Left colon (tissue), 2 donors: ENCODE measurements around the gene MMP28. TPM values are rescaled to one million over a fixed set of nuclear protein-coding genes. Genes with fewer than 3 reads are reported as not detected.
"Not testable (repeated sequence)": the region's sequence is repeated elsewhere in the genome, so short reads cannot be mapped to it uniquely, and the experiment has no call there.

Experiments
- ATAC-seq: fragments of 200-7000 bp; cut with Tn5 transposase; one replicate; pipeline ENCODE4 v1.9.1; 2020; ENCODE audit warnings: mild to moderate bottlenecking, moderate library complexity
- DNase-seq, 2 donors: peaks; one replicate each; pipeline ENCODE4 v3.0.0-alpha.2; 2020
- intact Hi-C, 2 donors: fragments of 100-400 bp; cut with DNase I in 1 of 2; cut with micrococcal nuclease in 1 of 2; formaldehyde crosslinking; loops; one replicate each; pipeline versions ENCODE4 v1.11.2 to v1.14.0; 2022; cut with DNase I, micrococcal nuclease
- total RNA-seq, 2 donors: library from RNA; stranded (reverse); fragmentation: NEBNext Ultra II Directional; extraction: Animal tissue kit (Norgen Biotek cat#: 25700); gene quantifications; one replicate each; pipeline ENCODE4 v1.2.1, GENCODE V29; 2021
- donor health status: DM: no; HTN: no; CAD: no.
- donor health status: DM: yes; HTN: yes; CAD: no.

Gene MMP28
- total RNA-seq, 2 donors from 2014 or later, result 62.7 to 83.0 TPM

DNA sequence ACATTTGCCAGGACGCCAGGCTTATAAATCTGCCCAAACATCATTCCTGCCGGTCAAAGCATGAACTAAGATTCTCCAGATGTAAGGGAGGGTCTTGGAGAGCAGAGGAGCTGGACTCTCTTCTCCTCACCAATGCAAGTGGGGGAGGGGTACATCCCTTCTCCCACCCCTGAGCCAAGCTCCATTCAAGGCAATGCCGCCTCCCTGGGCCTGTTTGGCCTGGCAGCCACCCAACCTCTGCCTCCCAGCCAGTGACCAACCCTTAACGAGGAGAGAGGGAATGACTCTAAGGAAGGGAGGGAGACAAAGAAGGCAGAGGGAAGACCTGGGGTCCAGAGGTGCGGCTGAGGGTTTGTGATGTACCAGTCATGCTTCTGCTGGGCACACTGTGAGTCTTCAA is 20.9 kb downstream of the MMP28 start:
- DNase-seq, result peak; percentile 76 to 79
- peak; percentile 79 for ATAC-seq
- intact Hi-C loops, result no loop called here

DNA sequence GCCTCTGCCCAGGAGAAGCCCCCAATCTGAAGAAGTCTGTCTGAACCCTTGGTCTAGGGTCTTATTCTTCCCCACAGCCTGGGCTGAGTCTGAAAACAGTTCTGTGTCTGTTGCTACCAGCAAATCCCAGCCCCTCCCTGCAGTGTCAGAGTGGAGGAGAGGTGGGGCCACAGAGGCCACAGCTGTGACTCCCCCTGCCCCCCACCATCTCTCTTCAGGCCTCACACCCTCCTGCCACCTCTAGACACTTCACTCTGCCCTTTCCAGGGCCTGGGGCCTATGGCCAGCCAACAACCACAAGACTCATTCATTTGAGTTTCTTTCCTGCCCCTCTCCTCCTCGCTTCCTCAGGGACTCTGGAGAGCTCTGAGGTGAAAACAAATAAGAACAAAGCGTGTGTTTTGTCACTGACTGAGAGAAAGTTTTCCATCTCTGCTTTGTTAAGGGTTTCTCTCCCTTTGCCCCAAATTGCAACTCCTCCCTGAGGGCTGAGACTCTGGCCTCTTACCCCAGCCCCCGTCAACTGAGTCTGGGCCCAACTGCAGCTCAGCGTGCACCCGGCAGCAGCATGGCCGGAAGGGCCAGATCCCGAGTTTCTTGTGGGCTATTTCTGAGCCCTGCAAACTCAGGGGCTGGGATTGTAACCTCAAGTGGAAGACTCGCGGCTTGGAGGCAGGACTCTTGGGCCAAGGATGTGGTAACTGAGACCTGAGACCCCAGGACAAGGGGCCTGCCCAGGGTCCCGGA is 21.6 kb downstream of the MMP28 start:
- ATAC-seq (peak; percentile 22), DNase-seq (no peak)
- intact Hi-C loops, result no loop called here

DNA sequence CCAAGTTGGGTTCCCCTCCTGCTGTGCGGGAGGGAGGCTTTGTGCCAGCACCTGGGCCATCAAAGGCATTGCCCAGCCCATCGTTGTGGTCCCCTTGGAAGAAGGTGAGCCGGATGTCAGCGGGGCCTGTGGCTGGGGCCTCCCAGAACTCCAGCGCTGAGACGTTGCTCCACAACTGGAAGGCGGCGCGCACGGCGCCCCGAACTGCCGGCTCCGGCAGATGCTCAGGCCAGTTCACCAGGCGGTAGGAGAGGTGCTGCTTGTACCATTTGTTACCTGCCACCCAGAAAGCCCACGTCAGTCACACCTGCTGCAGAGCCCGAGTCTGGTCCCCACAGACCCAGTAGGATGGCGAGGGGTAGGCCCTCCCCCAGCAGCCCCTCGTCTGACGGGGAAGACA is 22.3 kb downstream of the MMP28 start:
- intact Hi-C loops, result no loop called here
- no peak for DNase-seq
- no peak for ATAC-seq

DNA sequence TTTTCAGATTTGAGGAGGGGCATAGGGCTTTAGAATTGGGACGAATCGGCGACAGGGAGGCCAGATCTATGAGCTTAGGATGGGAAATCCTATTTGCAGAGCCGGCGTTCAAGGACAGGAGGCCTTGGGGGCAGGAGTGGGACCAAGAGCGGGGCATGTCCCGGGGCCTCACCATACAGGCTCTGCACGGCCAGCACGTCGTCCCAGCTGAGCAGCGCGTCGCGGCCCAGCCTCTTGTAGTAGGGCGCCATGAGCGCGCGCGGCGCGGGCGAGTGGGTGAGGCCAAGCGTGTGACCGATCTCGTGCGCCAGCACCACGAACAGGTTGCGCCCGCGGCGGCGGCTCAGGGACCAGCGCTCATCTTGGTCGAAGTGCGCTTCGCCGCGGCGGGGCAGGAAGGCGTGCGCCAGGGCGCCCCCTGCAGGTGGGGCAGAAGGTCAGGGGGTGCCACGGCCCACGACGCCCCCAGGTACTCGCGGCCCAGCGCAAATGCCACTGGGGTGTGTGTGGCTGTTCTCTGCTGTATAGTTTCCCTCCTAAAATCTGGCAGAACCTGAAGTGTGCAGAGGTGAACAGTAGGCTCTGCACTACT is 25.4 kb downstream of the MMP28 start:
- ATAC-seq (no peak), DNase-seq (no peak)
- intact Hi-C loops, result no loop called here

DNA sequence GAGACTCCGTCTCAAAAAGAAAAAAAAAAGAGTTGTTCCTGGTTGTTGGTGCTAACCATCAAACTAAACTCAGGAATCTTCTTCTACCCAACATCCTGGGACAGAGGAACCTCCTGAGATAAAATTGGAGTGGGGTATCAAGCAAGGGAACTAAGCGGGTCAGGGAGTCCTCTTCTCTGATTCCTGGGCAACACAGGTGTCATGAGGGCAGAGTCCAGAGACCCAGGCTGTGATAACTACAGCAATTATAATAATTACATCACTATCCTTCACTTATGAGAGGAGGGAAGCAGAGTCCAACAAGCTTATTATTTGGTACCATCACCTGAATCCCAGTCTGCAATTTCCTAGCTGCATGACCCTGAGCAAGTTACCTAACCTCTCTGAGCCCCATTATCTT is 26.6 kb downstream of the MMP28 start:
- intact Hi-C loops, result no loop called here
- DNase-seq, result no peak
- no peak for ATAC-seq

DNA sequence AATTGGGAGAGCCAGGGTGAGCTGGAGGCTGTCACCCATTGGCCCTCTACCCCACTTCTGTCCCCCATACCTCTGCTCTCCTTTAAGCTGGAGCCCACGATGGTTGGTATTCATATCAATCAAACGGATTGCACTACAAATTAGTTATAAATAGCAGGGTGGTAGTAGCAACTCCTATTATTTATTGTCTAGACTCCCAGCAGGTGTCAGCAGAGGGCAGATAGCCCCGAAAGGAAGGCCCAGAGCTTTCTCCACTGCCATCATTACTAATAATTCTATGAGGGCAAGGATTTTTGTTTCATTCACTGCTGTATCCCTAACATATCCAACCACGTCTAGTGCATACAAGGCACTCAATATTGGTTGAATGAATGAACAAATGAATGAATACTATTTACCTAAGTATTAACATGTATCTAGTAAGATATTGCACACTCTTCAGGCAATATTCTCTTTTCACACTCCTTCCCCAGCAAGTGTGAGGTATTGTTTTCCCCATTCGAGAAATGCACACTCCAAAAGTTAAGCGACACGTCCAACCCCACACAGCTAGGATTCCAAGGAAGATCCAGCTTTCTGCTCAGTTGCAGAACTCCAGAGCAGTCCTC is 28.4 kb downstream of the MMP28 start:
- no peak for DNase-seq
- no peak for ATAC-seq
- intact Hi-C loops, result no loop called here

DNA sequence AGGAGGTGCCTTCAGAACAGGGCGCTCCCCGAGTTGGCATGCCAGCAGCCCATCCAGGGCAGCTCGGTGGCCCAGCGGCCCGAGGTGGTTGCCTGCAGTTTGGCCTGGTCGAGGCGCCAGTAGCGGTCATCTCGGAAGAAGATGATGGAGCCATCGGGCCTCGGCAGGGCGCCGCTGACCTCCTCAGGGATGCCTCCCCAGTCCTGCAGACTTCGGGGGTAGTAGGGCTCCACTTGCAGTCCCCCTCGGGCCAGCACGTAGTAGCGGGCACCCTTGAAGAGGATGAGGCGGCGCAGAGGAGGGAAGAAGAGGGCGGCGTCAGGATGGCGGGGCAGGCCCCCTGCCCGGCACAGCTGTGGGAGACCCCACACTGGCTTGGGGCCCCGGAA is 29.0 kb downstream of the MMP28 start:
- ATAC-seq (no peak), DNase-seq (no peak)
- intact Hi-C loops, result no loop called here

DNA sequence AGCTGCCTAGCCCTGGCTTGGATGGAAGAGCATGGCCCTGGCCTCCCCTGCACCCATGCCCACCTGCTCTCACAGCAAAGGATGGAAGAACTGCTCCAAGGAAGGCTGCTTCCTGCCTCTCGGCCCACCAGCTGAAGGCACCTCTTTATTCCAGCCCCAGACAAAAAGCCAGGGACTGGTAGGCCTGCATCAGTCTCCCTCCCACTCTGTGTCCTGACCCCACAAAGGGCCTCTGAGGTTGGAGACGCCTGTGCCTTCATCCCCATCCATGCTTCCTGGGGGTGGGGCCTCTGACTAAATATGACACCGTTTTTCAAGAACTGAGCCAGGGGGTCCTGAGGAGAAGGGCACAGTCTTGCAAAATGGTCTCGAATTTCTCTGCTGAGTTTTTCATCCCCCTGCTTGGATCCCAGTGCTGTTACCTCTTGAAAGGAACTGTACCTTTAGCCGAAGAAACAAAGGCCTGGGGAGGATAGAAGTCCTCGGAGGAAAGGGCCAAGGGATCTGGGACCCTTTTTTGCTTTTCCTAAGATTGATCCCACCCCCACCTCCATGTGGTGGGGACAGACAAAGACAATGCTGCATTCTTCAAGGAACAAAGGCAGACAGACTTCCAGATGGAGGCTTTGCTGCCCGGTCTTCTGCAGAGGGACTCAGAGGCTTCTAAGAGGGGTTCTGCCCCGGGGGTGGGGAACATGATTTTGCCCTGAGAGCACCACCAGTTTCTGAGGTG is 29.5 kb downstream of the MMP28 start:
- DNase-seq (no peak), ATAC-seq (no peak)
- intact Hi-C loops, result loop anchor here in 1 of 2 donors (2.0 kb wide), 1 partner anchor 39 kb away; no protein-coding TSS in a partner anchor

DNA sequence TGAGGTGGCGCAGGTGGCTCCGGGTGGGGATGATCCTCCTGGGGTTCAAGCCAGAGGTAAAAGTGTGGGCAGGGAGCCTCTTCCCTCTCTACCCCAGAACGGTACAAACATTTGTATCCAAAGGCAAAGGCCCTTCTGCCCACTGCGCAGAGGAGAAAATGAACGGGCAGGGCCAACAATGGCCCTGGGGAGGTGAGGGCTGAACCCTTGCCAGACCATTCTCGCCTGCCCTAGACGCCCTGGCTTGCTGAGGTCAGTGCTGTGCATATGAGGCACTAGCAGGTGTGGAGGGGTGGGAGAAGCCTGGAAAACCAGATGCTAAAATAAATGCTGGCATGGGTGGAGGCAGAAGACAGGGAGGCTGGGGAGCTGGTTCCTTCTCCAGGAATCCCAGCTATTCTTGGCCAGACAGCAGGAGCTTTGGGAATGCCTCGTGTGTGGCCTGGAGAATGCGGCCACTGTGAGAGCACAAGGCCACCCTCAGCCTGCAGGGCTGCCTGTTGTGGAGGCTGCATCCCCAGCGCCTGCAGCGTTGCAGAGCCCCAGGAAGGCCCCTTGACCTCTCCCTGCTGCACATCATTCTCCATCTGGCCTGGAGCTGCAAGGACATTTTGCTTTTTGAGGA is 30.2 kb downstream of the MMP28 start:
- DNase-seq (no peak), ATAC-seq (no peak)
- intact Hi-C loops, result loop anchor here in 1 of 2 donors (2.0 kb wide), 1 partner anchor 40 kb away; no protein-coding TSS in a partner anchor

DNA sequence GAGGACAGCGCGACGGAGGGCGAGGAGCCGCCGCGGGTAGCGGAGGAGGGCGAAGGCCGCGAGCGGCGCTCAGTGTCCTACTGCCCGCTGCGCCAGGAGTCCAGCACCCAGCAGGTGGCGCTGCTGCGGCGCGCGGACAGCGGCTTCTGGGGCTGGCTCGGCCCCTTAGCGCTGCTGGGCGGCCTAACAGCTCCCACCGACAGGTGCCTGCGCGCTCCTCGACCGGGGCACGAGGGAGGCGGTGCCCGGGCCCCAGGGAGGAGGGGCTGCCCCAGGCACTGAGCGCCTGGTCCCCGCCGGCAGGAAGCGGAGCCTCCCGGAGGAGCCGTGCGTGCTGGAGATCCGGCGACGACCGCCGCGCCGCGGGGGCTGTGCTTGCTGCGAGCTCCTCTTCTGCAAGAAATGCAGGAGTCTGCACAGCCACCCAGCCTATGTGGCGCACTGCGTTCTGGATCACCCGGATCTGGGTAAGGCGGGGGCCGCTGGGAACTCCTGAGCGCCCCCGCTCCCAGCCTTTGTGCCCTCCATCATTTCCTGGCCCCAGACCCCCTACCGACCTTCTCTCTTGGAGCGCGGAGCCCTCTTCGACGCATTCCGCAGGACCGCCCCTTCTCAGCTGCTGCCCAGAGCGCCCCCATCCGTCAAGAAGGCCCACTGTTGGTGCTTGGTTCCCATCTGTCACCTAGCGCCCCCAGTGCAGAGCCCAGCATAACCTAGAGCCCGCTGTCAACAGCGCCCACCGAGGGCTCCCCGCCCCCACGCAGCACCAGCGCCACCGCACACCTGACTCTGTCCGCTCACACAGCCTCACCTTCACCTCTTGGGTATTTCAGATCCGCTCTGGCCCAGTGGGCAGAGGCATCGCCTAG is 31.1 kb downstream of the MMP28 start:
- intact Hi-C loops, result loop anchor here (2.0 to 5.0 kb wide), 2 partner anchors 40 to 43 kb away; partner anchors contain the start of gene TAF15 (in 1 of the 2)
- peak; percentile 88 for ATAC-seq
- DNase-seq, result peak; percentile 85 to 93

DNA sequence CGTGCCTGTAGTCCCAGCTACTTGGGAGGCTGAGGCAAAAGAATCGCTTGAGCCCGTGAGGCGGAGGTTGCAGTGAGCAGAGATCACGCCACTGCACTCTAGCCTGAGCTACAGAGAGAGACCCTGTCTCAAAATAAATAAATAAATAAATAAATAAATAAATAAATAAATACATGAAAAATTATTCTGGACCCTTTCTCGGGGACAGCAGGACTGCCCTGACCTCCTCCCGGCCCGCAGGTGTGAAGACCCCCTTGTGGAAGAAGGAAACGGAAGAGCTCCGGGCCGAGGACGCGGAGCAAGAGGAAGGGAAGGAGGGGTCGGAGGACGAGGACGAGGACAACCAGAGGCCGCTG is 31.7 kb downstream of the MMP28 start:
- DNase-seq, result no peak
- intact Hi-C loops, result loop anchor here (2.0 to 5.0 kb wide), 2 partner anchors 41 to 44 kb away; partner anchors contain the start of gene TAF15 (in 1 of the 2)
- ATAC-seq, result no peak

DNA sequence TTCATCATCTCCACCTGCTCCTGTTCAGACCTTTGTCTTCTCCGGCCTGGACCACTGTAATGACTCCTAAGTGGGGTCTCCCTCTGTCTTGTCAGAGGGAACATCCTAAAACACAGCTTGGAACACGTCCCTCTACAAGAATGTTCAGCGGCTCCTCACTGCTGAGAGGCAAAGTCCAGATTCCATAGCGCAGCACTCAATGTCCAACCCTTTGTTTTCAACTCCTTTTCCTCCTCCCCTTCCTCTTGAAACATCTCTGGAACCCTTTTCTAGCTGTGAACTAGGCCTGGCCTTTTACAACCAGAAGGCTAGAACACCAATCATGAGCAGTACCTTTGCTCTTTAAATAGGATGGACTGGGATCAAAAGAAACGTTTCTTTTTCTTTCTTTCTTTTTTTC is 33.8 kb downstream of the MMP28 start:
- ATAC-seq (no peak), DNase-seq (no peak)
- intact Hi-C loops, result loop anchor here in 1 of 2 donors (5.0 kb wide), 1 partner anchor 46 kb away; the partner anchor contains the start of gene TAF15

DNA sequence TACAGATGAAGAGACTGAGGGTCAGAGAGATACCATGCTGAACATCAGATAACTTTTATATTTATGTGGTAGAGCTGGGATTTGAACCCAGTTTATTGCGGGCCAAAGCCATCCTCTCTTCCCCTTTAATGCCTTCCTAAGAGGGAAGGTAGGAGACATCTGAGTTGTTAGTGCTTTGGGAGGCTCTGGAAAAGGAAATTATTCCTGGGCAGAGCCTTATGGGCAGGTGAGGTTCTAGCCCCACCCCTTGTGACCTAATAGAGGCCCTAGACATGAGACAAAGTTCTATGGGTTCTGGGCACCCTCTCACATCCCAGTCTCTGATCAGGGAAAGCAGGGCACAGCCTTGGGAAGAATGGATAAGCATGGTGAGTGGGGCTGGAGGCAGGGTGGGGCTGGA is 34.9 kb downstream of the MMP28 start, which contains the start of gene C17orf50:
Gene C17orf50, plus strand, starts transcription at position 301 of the 400 bp plus-strand sequence. Its CDS starts 55 bp downstream, at position 356.
- ATAC-seq (no peak), DNase-seq (no peak)
- intact Hi-C loops, result loop anchor here in 1 of 2 donors (5.0 kb wide), 1 partner anchor 47 kb away; the partner anchor contains the start of gene TAF15

DNA sequence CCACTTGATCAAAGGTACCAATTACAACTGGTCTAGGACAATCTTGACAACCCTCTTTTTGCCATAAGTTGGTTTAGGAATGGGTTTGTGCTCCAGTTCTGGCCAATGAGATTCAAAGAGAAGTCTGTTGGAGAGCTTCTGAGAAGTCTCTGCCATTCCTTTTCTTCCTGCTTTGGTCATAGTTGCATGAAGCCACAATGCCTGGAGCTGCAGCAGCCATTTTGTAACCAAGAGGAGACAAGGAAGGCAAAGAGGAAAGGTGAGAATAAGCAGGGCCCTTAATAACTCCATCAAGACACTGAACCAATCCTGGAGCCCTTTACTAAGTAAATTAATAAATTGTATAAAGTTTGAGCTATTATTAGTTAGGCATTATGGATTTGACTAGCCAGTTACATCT is 38.2 kb downstream of the MMP28 start:
- intact Hi-C loops, result no loop called here
- no peak for DNase-seq
- no peak for ATAC-seq

DNA sequence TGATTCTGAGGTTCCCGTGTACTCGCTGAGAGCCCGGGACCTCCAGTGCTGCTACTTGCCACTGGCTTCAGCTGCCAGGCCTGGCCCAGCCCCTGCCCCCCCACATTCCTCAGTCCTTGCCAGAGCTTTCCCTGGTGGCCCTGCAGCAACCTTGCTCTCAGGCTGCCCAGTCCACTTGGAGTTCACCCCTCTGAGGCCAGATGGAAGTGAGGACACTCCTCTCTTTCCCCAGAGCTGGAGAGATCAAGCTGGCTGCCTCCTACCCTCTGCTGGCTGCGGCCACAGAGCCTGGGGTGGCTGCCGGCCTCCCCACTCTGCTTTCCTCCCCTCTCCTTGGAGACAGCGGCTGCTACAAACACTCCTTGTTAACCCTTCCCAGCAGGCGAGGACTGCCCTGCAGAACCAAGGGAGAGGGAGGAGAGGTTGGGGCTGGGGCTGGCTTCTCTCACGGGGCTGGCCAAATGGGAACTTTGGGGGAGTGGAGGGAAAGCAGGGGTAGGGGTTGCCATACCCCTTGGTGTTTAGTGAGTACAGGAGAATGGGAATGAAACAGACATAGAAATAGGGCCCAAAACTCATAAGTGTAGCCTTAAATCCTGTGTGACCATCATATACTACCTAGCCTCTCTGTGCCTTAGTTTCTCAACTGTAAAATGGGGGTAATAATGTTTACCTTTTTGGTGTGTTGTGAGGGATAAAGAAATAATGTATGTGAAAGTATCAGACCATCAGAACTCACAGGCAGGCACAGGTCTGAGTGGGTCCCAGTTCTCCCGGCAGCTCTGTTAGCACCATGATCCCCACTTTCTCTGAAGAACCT is 42.3 kb downstream of the MMP28 start, which contains the start of gene GAS2L2:
Gene GAS2L2, minus strand, starts transcription at position 295 of the 820 bp plus-strand sequence. CDS start 389 bp downstream, outside the sequence.
- DNase-seq, result no peak
- ATAC-seq, result peak; percentile 15
- intact Hi-C loops, result no loop called here

DNA sequence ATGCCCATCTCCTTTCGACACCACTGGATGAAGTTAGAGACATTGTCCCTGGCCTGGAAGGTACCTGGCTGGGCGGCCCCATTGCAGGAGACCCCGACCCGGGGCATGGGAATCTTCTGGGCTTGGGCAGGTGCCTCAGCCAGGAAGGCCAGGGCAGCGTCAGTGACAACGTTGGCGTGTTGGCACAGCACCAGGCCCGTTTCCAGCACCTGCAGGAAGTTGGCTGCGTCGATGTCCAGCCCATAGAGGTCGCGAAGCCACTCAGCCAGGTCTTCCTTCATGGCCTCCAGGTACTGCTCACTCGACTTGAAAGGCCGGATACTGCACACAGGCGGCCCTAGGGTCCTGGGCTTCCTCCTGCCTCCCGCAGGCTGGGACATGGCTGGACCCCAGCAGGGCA is 43.0 kb downstream of the MMP28 start:
- DNase-seq, result no peak
- intact Hi-C loops, result no loop called here
- peak; percentile 53 for ATAC-seq

DNA sequence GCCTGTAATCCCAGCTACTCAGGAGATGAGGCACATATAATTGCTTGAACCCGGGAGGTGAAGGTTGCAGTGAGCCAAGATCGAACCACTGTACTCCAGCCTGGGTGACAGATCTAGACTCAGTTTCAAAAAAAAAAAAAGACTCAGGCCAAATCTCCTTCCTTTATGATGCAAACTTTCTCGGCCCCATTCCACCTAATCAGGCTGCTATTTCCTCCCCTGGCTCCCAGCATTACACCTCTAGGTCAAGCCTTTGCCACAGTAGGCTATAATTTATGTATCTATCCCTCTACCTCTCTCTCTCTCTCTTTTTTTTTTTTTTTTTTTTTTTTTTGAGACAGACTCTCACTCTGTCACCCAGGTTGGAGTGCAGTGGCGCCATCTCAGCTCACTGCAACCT is 43.9 kb downstream of the MMP28 start:
- ATAC-seq, intact Hi-C loops, DNase-seq: not testable (repeated sequence)
